Spleen (tissue), 11 donors: Measurements from ENCODE around the gene ACOX2. TPM values are rescaled to one million over a fixed set of nuclear protein-coding genes. Genes with fewer than 3 reads are reported as not detected.

ENCODE experiments used
- DNase-seq: peaks from one replicate; pipeline ENCODE4 v3.0.0-alpha.2; 2020
- H3K27ac ChIP-seq, 8 donors: fragments of 200-600 bp; sonication (generic) in 7 of 8; 1 replicate in 4 of 8; 2 replicates in 4 of 8; pipeline versions ENCODE4 v1.5.0 to v1.8.0; 2016 to 2021; ENCODE audit warnings: inconsistent platforms in 4 of 8, mild to moderate bottlenecking in 4 of 8, moderate library complexity in 1 of 8
- H3K27me3 ChIP-seq, 7 donors: fragments of 200-600 bp; sonication (generic) in 6 of 7; replicated peaks in 1 of 7; 1 replicate in 4 of 7; 2 replicates in 3 of 7; pipeline versions ENCODE4 v1.5.0 to v1.8.0; 2016 to 2021; ENCODE audit warnings: inconsistent platforms in 3 of 7, mild to moderate bottlenecking in 1 of 7
- H3K36me3 ChIP-seq, 6 donors: fragments of 200-600 bp; sonication (generic) in 5 of 6; 1 replicate in 4 of 6; 2 replicates in 2 of 6; pipeline versions ENCODE4 v1.5.0 to v1.8.0; 2016 to 2021; ENCODE audit warnings: inconsistent platforms in 2 of 6
- H3K4me1 ChIP-seq, 6 donors: fragments of 200-600 bp; sonication (generic) in 5 of 6; 1 replicate in 3 of 6; 2 replicates in 3 of 6; pipeline versions ENCODE4 v1.5.0 to v1.8.0; 2016 to 2021; ENCODE audit warnings: inconsistent platforms in 3 of 6
- H3K4me3 ChIP-seq, 8 donors: fragments of 200-600 bp; sonication (generic) in 7 of 8; 1 replicate in 4 of 8; 2 replicates in 4 of 8; pipeline versions ENCODE4 v1.5.0 to v1.8.0; 2016 to 2021; ENCODE audit warnings: inconsistent platforms in 4 of 8, mild to moderate bottlenecking in 4 of 8, moderate library complexity in 2 of 8
- H3K9me3 ChIP-seq, 8 donors: fragments of 200-600 bp; sonication (generic) in 7 of 8; 1 replicate in 4 of 8; 2 replicates in 4 of 8; pipeline versions ENCODE4 v1.5.0 to v1.8.0; 2016 to 2021; ENCODE audit warnings: inconsistent platforms in 4 of 8
- POLR2A ChIP-seq, 3 donors: fragments of 450-650 bp; IDR thresholded peaks; one replicate each; pipeline ENCODE4 v1.5.1; 2017; ENCODE audit warnings: antibody characterized with exemption in 3 of 3, mild to moderate bottlenecking in 1 of 3
- POLR2AphosphoS5 ChIP-seq, 3 donors: sonication (generic); formaldehyde crosslinking; IDR thresholded peaks; one replicate each; pipeline ENCODE4 v1.5.1; 2017; ENCODE audit warnings: antibody characterized with exemption in 3 of 3
- WGBS, 5 donors: extraction: QIAGEN DNeasy Blood & Tissue Kit in 3 of 5; methylation state at CpG; one replicate each; pipeline versions ENCODE4 v1.1.5 to v1.1.7; 2013 to 2018; 5-methylcytosine and 5-hydroxymethylcytosine counted together
- intact Hi-C: fragments of 100-400 bp; cut with DNase I; formaldehyde crosslinking; loops from one replicate; pipeline ENCODE4 v1.15.0; 2023; ENCODE audit warnings: low total_unique reads
- polyA plus RNA-seq, 3 donors: library from polyadenylated mRNA; stranded (reverse); fragments of 200-250 nt; gene quantifications; one replicate each; pipeline ENCODE4 v1.2.1, GENCODE V29; 2013
- total RNA-seq, 7 donors: library from RNA; depleted of rRNA in 3 of 7; stranded (reverse); fragments of >200 nt in 3 of 7; fragmentation: NEBNext Ultra II Directional in 4 of 7; extraction: Animal tissue kit (Norgen Biotek cat#: 25700) in 4 of 7; gene quantifications; one replicate each; pipeline versions ENCODE4 v1.1.0 to v1.2.1, GENCODE V29; 2016 to 2021
- TF ChIP-seq, protein P1 (sequence below), 11 experiments: fragments of 200-600 bp in 7 of 11; fragments of 450-650 bp in 4 of 11; sonication (generic) in 4 of 11; IDR thresholded peaks in 8 of 11; conservative IDR thresholded peaks in 3 of 11; 1 replicate in 7 of 11; 2 replicates in 4 of 11; pipeline versions ENCODE4 v1.4.0 to v1.8.0; 2016 to 2021; ENCODE audit warnings: antibody characterized with exemption in 11 of 11, inconsistent platforms in 4 of 11, mild to moderate bottlenecking in 1 of 11
- donor health status: healthy with polysubstance abuse.
- donor health status: DM: no; HTN: no; CAD: no; lungs with moderate emphysema.
- donor health status: DM: no; HTN: no; CAD: no.
- donor health status: Bipolar disorder and iron deficiency.
- donor health status: healthy.
- donor health status: DM: no; HTN: no; CAD: no.
- donor health status: DM: yes; HTN: yes; CAD: no.

ACOX2 gene
- total and polyA plus RNA-seq, 10 donors = 1.3 to 11.5 (median 5.0) TPM

DNA sequence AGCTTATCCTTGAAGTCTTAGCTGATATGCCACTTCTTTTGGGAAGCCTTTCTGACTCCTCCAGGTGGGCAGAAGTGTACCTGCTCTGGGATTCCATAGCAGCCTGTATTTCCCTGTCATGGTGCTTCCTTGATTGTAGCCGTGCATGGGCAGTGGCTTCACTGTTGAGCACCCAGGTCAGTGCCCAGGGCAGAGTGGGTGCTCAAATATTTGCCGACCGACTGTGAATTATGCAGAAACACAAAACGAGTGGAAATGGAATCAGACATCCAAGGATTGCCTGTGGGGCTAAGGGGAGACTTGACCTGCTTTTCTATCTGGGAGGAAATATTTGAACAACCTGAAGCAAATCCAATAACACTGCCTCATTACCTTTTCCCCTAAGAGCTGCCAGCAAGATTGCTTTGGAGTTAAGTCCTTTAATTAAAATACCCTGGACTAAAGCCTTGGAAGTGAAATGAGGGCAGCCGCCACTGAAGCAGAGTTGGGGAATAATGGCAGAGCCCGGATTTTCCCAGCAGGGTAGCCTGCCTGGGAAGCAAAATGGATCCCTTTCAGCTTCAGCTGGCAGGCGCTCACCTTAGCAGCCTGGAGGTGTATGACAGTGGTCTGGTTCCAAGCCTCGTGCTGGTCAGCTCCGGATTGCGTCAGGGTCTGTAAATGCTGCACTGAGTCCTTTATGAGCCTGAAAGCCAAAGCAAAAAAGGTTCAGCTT is 14.9 kb downstream of the ACOX2 start:
- TF ChIP-seq POLR2AphosphoS5 (IDR thresholded peaks at IDR 0.05) = no peak
- no peak for TF ChIP-seq POLR2A (IDR thresholded peaks at IDR 0.05)
- TF ChIP-seq, protein P1, sequence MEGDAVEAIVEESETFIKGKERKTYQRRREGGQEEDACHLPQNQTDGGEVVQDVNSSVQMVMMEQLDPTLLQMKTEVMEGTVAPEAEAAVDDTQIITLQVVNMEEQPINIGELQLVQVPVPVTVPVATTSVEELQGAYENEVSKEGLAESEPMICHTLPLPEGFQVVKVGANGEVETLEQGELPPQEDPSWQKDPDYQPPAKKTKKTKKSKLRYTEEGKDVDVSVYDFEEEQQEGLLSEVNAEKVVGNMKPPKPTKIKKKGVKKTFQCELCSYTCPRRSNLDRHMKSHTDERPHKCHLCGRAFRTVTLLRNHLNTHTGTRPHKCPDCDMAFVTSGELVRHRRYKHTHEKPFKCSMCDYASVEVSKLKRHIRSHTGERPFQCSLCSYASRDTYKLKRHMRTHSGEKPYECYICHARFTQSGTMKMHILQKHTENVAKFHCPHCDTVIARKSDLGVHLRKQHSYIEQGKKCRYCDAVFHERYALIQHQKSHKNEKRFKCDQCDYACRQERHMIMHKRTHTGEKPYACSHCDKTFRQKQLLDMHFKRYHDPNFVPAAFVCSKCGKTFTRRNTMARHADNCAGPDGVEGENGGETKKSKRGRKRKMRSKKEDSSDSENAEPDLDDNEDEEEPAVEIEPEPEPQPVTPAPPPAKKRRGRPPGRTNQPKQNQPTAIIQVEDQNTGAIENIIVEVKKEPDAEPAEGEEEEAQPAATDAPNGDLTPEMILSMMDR (IDR thresholded peaks at IDR 0.05 in 8 of 11, conservative IDR thresholded peaks at IDR 0.05 in 3 of 11) = no peak
- no peaks in the 10 kb centered on the region for H3K36me3 ChIP-seq
- WGBS, 5 donors = 82 to 91% (median 86%) methylated on average over 8 to 10 of the region's 10 CpGs
- no peaks in the 10 kb centered on the region for H3K9me3 ChIP-seq
- intact Hi-C loops = no loop called here
- no peak for DNase-seq
- H3K4me1 ChIP-seq = peaks cover 0 to 7% (median 0%) of the 10 kb centered on the region in 6 donors
- H3K27me3 ChIP-seq = no peaks in the 10 kb centered on the region
- no peak overlapping the region for H3K27ac ChIP-seq
- no peak overlapping the region for H3K4me3 ChIP-seq

DNA sequence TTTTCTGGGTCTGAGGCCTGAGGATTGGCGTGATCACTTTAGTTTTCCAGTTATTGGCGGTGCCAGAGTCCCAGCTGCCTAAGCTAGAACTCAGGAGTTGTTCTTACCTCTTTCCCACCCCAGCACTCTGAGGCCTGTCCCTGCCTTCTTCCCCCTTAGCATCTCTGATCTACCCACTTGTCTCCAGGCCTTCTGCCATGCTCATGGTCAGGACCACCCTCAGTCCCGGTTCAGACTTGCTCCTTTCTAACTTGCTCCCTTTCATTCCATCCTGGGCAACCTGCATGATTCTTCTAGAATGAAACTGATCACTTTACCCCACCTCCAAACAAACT is 15.7 kb downstream of the ACOX2 start:
- H3K27me3 ChIP-seq = no peaks in the 10 kb centered on the region
- H3K36me3 ChIP-seq = no peaks in the 10 kb centered on the region
- TF ChIP-seq, protein P1 (IDR thresholded peaks at IDR 0.05 in 8 of 11, conservative IDR thresholded peaks at IDR 0.05 in 3 of 11) = no peak
- TF ChIP-seq POLR2AphosphoS5 (IDR thresholded peaks at IDR 0.05) (no peak), POLR2A (IDR thresholded peaks at IDR 0.05) (no peak)
- DNase-seq = no peak
- 86 to 96% (median 94%) methylated on average over 3 of the region's 3 CpGs for WGBS, 5 donors
- no peak overlapping the region for H3K27ac ChIP-seq
- H3K4me3 ChIP-seq = no peak overlapping the region
- H3K9me3 ChIP-seq = no peaks in the 10 kb centered on the region
- intact Hi-C loops = no loop called here
- H3K4me1 ChIP-seq = peaks cover 0 to 7% (median 0%) of the 10 kb centered on the region in 6 donors

DNA sequence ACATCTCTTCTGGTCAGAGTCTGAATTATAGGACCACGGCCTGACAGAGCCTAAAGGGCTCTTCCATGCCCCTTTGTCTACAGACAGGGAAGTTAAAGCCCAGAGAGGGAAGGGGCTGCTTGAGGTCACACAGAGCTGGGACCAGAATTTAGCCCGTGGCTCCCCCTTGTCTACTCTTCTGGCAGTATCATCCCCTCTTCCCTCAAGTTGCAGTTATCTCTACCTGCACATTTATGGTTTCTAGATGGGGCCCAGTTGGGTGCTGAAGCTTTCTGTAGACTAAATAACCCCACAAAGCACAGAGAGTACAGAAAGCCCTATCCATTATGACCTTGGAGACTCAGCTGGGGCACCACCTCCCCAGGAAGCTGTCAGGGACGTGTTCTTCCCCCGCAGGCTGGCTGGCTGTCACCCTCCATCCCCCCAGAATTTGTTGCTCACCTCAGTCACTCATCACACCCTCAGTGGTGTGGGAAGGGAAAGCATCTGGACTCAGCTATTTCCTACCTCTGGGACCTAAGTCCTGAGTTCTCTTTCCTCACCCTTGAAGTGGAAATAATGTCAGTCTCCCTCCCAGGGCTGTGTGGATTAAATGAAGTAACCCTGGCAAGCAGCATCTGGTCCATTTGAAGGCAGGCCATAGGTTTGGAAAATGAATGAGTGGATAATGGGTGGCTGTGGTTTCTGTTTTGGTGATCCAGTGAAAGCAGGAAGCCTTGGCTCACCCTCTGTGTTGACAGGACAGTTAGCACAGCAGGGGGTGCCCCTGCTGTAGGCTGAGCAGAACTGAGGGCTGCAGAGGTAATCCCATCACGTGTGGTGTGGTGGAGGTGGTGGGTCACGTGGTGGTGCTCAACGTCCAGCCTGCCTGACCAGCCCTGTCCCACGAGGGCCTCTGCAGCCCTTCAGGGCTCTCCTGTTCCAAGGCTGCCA is 16.3 kb downstream of the ACOX2 start:
- intact Hi-C loops = no loop called here
- H3K36me3 ChIP-seq = no peaks in the 10 kb centered on the region
- WGBS, 5 donors = 47 to 65% (median 57%) methylated on average over 6 to 8 of the region's 8 CpGs

More for the DNA sequence above, 16.3 kb downstream of the ACOX2 start:
- no peaks in the 10 kb centered on the region for H3K27me3 ChIP-seq
- DNase-seq = no peak
- H3K27ac ChIP-seq = no peak overlapping the region
- no peaks in the 10 kb centered on the region for H3K9me3 ChIP-seq
- no peak for TF ChIP-seq POLR2A (IDR thresholded peaks at IDR 0.05)
- TF ChIP-seq, protein P1 (IDR thresholded peaks at IDR 0.05 in 8 of 11, conservative IDR thresholded peaks at IDR 0.05 in 3 of 11) = no peak
- TF ChIP-seq POLR2AphosphoS5 (IDR thresholded peaks at IDR 0.05) = no peak
- peaks cover 0 to 7% (median 0%) of the 10 kb centered on the region in 6 donors for H3K4me1 ChIP-seq
- no peak overlapping the region for H3K4me3 ChIP-seq
